A549 (cell line): ENCODE measurements around the gene OBSCN.

Experiments used
- CTCF ChIP-seq: fragments of >200 bp; sonication (Bioruptor Twin); formaldehyde crosslinking; IDR thresholded peaks from 3 replicates; pipeline ENCODE4 v1.5.1; 2016
- POLR2A ChIP-seq: IDR thresholded peaks from 2 replicates; pipeline ENCODE4 v1.6.1; 2012; ENCODE audit warnings: mild to moderate bottlenecking, low read length

GRCh38 chr1:228163007-228163753, 44.7 kb upstream of the OBSCN start:
- TF ChIP-seq CTCF (no peak), POLR2A (no peak)
